Osteoblast (primary cell): ENCODE results near the gene CLDN15. TPM values are rescaled to one million over a fixed set of nuclear protein-coding genes. Genes with fewer than 3 reads are reported as not detected.
"Not testable (repeated sequence)": the region's sequence is repeated elsewhere in the genome, so short reads cannot be mapped to it uniquely, and the experiment has no call there.

ENCODE experiments used
- DNase-seq: peaks from one replicate; pipeline ENCODE4 v3.0.0; 2011; ENCODE audit warnings: low spot score, mixed read lengths; ENCODE audit not compliant: insufficient read length; ENCODE audit errors: missing footprints
- H2AFZ ChIP-seq: 2 replicates; pipeline ENCODE4 v1.6.0; 2011; ENCODE audit warnings: mild to moderate bottlenecking, low read length
- H3K27ac ChIP-seq: 2 replicates; pipeline ENCODE4 v1.5.1; 2011; ENCODE audit warnings: mild to moderate bottlenecking, low read depth, low read length, moderate library complexity
- H3K27me3 ChIP-seq: 2 replicates; pipeline ENCODE4 v1.6.0; 2012; ENCODE audit warnings: mild to moderate bottlenecking, control low read depth, inconsistent platforms, low read length, moderate library complexity; ENCODE audit not compliant: insufficient read depth
- H3K36me3 ChIP-seq: 2 replicates; pipeline ENCODE4 v1.5.1; 2011; ENCODE audit warnings: mild to moderate bottlenecking, low read length, control low read depth, moderate library complexity; ENCODE audit not compliant: insufficient read depth
- H3K4me1 ChIP-seq: 2 replicates; pipeline ENCODE4 v1.5.1; 2011; ENCODE audit warnings: mild to moderate bottlenecking, low read length, control low read depth, moderate library complexity; ENCODE audit not compliant: insufficient read depth
- H3K4me2 ChIP-seq: 2 replicates; pipeline ENCODE4 v1.6.0; 2011; ENCODE audit warnings: mild to moderate bottlenecking, low read length; ENCODE audit not compliant: insufficient read depth
- H3K4me3 ChIP-seq: fragments of 200-600 bp; sonication (generic); 3 replicates; pipeline ENCODE4 v1.5.1; 2012; ENCODE audit warnings: mild to moderate bottlenecking, low read length, inconsistent platforms; ENCODE audit not compliant: insufficient read depth
- H3K79me2 ChIP-seq: 2 replicates; pipeline ENCODE4 v1.6.0; 2012; ENCODE audit warnings: mild to moderate bottlenecking, low read length, control low read depth, inconsistent platforms; ENCODE audit not compliant: insufficient read depth
- H3K9me3 ChIP-seq: 2 replicates; pipeline ENCODE4 v1.5.1; 2011; ENCODE audit warnings: low read depth, low read length, control low read depth
- H4K20me1 ChIP-seq: 2 replicates; pipeline ENCODE4 v1.6.0; 2012; ENCODE audit warnings: mild to moderate bottlenecking, low read length, control low read depth; ENCODE audit not compliant: insufficient read depth
- CTCF ChIP-seq: IDR thresholded peaks from 2 replicates; pipeline ENCODE4 v1.5.1; 2011; ENCODE audit warnings: mild to moderate bottlenecking, low read depth, low read length, moderate library complexity; ENCODE audit errors: extremely low read depth
- total RNA-seq: library from RNA; depleted of rRNA; stranded (reverse); fragments of >200 nt; gene quantifications from 2 replicates; pipeline ENCODE4 v1.2.3, GENCODE V29; 2012

Gene CLDN15
- total RNA-seq, 1 donor = 3.3 TPM

- H3K4me2 ChIP-seq = no peak overlapping the region
- TF ChIP-seq CTCF = no peak
- no peaks in the 10 kb centered on the region for H3K79me2 ChIP-seq
- H3K4me3 ChIP-seq = no peak overlapping the region
- H4K20me1 ChIP-seq = no peaks in the 10 kb centered on the region
- no peak for DNase-seq
- H3K27me3 ChIP-seq = peaks cover 37% of the 10 kb centered on the region
- H2AFZ ChIP-seq = no peak overlapping the region
- H3K36me3 ChIP-seq = peaks cover 5% of the 10 kb centered on the region
- no peaks in the 10 kb centered on the region for H3K4me1 ChIP-seq
- no peak overlapping the region for H3K27ac ChIP-seq
- no peaks in the 10 kb centered on the region for H3K9me3 ChIP-seq
Measured at GRCh38 chr7:101202603-101202918, 35.0 kb downstream of the CLDN15 start.

- no peak overlapping the region for H2AFZ ChIP-seq
- no peaks in the 10 kb centered on the region for H4K20me1 ChIP-seq
- peak; percentile 87 for DNase-seq
- H3K4me3 ChIP-seq = no peak overlapping the region
- no peaks in the 10 kb centered on the region for H3K79me2 ChIP-seq
- H3K27ac ChIP-seq = no peak overlapping the region
- peak overlapping the region; percentile 28 for H3K4me2 ChIP-seq
- H3K36me3 ChIP-seq = peaks cover 5% of the 10 kb centered on the region
- no peaks in the 10 kb centered on the region for H3K4me1 ChIP-seq
- peaks cover 37% of the 10 kb centered on the region for H3K27me3 ChIP-seq
- H3K9me3 ChIP-seq = no peaks in the 10 kb centered on the region
- no peak for TF ChIP-seq CTCF
Measured at GRCh38 chr7:101201695-101202602, 35.7 kb downstream of the CLDN15 start.

GRCh38 chr7:101200862-101201599 is 36.6 kb downstream of the CLDN15 start, which contains the start of gene MOGAT3:
TSS of gene MOGAT3 (minus strand) at chr7:101201036. CDS start at chr7:101200854, 182 bp downstream.
- Histone ChIP-seq H3K36me3 (peaks cover 3% of the 10 kb centered on the region), H4K20me1 (no peaks in the 10 kb centered on the region), H3K4me2 (no peak within 1 kb of the TSS), H3K4me1 (no peaks in the 10 kb centered on the region), H2AFZ (no peak within 1 kb of the TSS), H3K4me3 (no peak within 1 kb of the TSS), H3K9me3 (no peaks in the 10 kb centered on the region), H3K79me2 (no peaks in the 10 kb centered on the region), H3K27ac (no peak within 1 kb of the TSS), H3K27me3 (peaks cover 37% of the 10 kb centered on the region)
- DNase-seq = peak; percentile 71
- no peak for TF ChIP-seq CTCF

- H3K4me3 ChIP-seq = no peak overlapping the region
- no peaks in the 10 kb centered on the region for H3K79me2 ChIP-seq
- H3K27me3 ChIP-seq = peaks cover 37% of the 10 kb centered on the region
- no peak overlapping the region for H2AFZ ChIP-seq
- no peaks in the 10 kb centered on the region for H3K4me1 ChIP-seq
- no peaks in the 10 kb centered on the region for H3K9me3 ChIP-seq
- no peak for TF ChIP-seq CTCF
- no peak overlapping the region for H3K27ac ChIP-seq
- H4K20me1 ChIP-seq = no peaks in the 10 kb centered on the region
- no peaks in the 10 kb centered on the region for H3K36me3 ChIP-seq
- H3K4me2 ChIP-seq = no peak overlapping the region
- DNase-seq = peak; percentile 66
Measured at GRCh38 chr7:101200504-101200861, 37.1 kb downstream of the CLDN15 start.

- not testable (repeated sequence) for DNase-seq, H3K9me3 ChIP-seq, H3K79me2 ChIP-seq, H4K20me1 ChIP-seq, H3K4me3 ChIP-seq, H2AFZ ChIP-seq, H3K4me2 ChIP-seq, H3K36me3 ChIP-seq, H3K4me1 ChIP-seq, H3K27ac ChIP-seq
- peaks cover 37% of the 10 kb centered on the region for H3K27me3 ChIP-seq
Measured at GRCh38 chr7:101199522-101199921, 38.1 kb downstream of the CLDN15 start.
